ENCODE results near the gene CPS1.

The CPS1 gene

DNA sequence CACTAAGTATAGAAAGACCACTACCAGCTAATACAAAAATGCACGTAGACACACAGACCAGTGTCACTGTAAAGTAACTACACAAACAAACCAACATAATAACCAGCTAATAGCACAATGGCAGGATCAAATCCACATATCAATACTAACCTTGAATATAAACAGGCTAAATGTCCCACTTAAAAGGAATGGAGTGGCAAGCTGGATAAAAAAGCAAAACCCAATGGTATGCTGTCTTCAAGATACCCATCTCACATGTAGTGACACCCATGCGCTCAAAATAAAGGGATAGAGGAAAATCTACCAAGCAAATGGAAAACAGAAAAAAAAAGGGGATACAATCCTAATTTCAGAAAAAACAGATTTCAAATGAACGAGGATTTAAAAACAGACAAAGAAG is 41.8 kb downstream of the CPS1 start:
- Mint-ChIP-seq H3K27me3 (no peaks in the 10 kb centered on the region), H3K4me3 (no peak overlapping the region), H3K4me1 (ENCODE audit: low read depth in 2 of 2) (no peaks in the 10 kb centered on the region), H3K36me3 (ENCODE audit: insufficient read depth) (no peaks in the 10 kb centered on the region), H3K27ac (no peak overlapping the region), H3K9me3 (peaks cover 0 to 3% of the 10 kb centered on the region in 2 donors)
- no peak for ATAC-seq (replicated peaks)
- DNase-seq, result no peak

GRCh38 chr2:210599476-210599875 is 43.1 kb downstream of the CPS1 start:
- Mint-ChIP-seq H3K9me3 (peaks cover 0 to 3% of the 10 kb centered on the region in 2 donors), H3K4me1 (ENCODE audit: low read depth in 2 of 2) (no peaks in the 10 kb centered on the region), H3K27me3 (no peaks in the 10 kb centered on the region), H3K27ac (no peak overlapping the region), H3K4me3 (no peak overlapping the region), H3K36me3 (ENCODE audit: insufficient read depth) (no peaks in the 10 kb centered on the region)
- ATAC-seq (replicated peaks) (no peak), DNase-seq (no peak)

DNA sequence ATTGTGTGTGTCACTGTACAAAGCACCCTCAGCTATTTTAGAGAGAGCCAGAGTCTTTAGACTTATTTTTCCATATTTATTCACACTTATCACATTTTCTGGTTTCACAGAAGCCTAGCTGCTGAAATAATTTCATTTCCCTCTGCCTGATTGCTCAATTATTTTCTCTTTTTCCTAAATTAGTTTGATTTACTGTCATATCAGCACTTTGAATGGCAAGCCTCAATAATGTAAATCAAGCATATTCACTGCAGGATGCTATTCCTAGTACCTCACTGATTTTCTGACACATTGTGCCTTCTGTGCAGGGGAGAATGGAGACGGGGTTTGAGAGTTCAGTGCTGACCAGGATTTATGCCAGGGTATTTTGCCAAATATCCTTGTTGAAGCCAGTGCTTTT is 48.3 kb downstream of the CPS1 start:
- no peaks in the 10 kb centered on the region for H3K9me3 Mint-ChIP-seq
- ATAC-seq (replicated peaks) (no peak), DNase-seq (no peak)
- no peak overlapping the region for H3K4me3 Mint-ChIP-seq
- no peak overlapping the region for H3K27ac Mint-ChIP-seq
- H3K36me3 Mint-ChIP-seq (ENCODE audit: insufficient read depth), result no peaks in the 10 kb centered on the region
- H3K4me1 Mint-ChIP-seq (ENCODE audit: low read depth in 2 of 2), result no peaks in the 10 kb centered on the region
- H3K27me3 Mint-ChIP-seq, result no peaks in the 10 kb centered on the region

DNA sequence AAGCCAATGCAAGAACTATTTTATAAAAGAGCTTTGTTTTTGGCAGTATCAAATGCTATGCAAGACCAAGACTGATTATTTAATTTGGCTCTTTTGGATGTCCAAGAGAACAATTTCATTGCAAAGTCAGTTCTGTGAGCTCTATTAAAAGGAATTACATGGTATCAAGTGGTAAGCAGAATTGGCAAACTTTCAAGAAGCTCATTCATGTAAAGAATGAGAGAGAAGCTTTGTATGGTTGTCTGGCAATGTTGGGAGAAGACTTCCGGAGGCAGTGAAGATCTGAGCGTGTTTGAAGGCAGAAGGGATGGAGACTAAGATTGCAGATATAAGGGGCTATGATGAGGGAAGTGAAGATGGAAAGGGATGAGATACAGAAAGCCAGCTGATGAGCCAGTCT is 49.6 kb downstream of the CPS1 start:
- DNase-seq, result no peak
- Mint-ChIP-seq H3K27ac (no peak overlapping the region), H3K4me3 (no peak overlapping the region), H3K27me3 (no peaks in the 10 kb centered on the region), H3K9me3 (no peaks in the 10 kb centered on the region), H3K4me1 (ENCODE audit: low read depth in 2 of 2) (no peaks in the 10 kb centered on the region), H3K36me3 (ENCODE audit: insufficient read depth) (no peaks in the 10 kb centered on the region)
- ATAC-seq (replicated peaks), result no peak

GRCh38 chr2:210611466-210611865 is 55.1 kb downstream of the CPS1 start:
- no peaks in the 10 kb centered on the region for H3K27me3 Mint-ChIP-seq
- H3K4me1 Mint-ChIP-seq (ENCODE audit: low read depth in 2 of 2), result no peaks in the 10 kb centered on the region

DNA sequence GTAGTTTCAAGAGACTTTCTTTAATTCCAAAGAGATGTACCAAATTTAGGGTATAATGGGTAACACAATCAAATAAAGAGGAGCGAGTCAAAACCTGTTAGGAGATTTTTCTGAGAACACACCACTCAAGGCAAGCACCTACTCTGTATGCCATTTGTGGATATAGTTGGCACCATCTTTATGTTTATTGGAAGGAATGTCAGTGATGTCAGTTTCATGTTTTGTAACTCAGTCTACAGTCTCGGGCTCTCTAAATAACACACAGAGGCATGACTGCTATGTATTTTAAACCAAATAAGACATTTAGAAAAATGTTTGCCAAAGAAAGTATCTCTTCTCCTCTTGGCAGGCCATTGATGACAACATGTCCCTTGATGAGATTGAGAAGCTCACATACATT is 59.7 kb downstream of the CPS1 start:
- no peaks in the 10 kb centered on the region for H3K4me1 Mint-ChIP-seq (ENCODE audit: low read depth in 2 of 2)
- H3K27me3 Mint-ChIP-seq, result no peaks in the 10 kb centered on the region
- no peak overlapping the region for H3K27ac Mint-ChIP-seq
- H3K9me3 Mint-ChIP-seq, result no peaks in the 10 kb centered on the region
- H3K36me3 Mint-ChIP-seq (ENCODE audit: insufficient read depth), result no peaks in the 10 kb centered on the region
- no peak overlapping the region for H3K4me3 Mint-ChIP-seq
- no peak for ATAC-seq (replicated peaks)
- DNase-seq, result no peak

More at GRCh38 chr2:210611466-210611865, 55.1 kb downstream of the CPS1 start:
- no peak overlapping the region for H3K4me3 Mint-ChIP-seq
- H3K27ac Mint-ChIP-seq, result no peak overlapping the region
- no peaks in the 10 kb centered on the region for H3K9me3 Mint-ChIP-seq
- DNase-seq, result no peak
- H3K36me3 Mint-ChIP-seq (ENCODE audit: insufficient read depth), result no peaks in the 10 kb centered on the region
- no peak for ATAC-seq (replicated peaks)

DNA sequence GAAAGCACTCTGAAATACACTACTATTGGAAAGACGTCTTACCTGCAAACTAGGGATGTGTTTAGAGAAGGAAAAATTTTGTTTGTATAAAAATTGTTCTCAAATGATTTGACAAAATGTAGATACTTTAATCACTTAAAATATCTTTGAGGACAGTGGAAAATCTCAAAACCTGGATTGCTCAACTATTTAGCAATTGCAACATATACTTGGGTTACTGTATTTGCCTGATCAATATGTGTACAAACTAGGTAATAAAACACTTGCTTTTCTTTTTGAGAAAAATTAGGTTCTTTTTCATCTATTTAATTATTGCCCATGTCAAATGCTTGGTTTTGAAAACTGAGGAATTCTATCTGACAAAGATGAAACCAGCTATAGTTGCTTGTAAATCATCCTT is 60.9 kb downstream of the CPS1 start:
- H3K4me1 Mint-ChIP-seq (ENCODE audit: low read depth in 2 of 2), result no peaks in the 10 kb centered on the region
- DNase-seq, result no peak
- H3K9me3 Mint-ChIP-seq, result no peaks in the 10 kb centered on the region
- H3K27ac Mint-ChIP-seq, result no peak overlapping the region
- no peak overlapping the region for H3K4me3 Mint-ChIP-seq
- H3K36me3 Mint-ChIP-seq (ENCODE audit: insufficient read depth), result no peaks in the 10 kb centered on the region
- no peaks in the 10 kb centered on the region for H3K27me3 Mint-ChIP-seq
- ATAC-seq (replicated peaks), result no peak

- Mint-ChIP-seq H3K4me3 (no peak overlapping the region), H3K27me3 (no peaks in the 10 kb centered on the region), H3K4me1 (ENCODE audit: low read depth in 2 of 2) (no peaks in the 10 kb centered on the region), H3K36me3 (ENCODE audit: insufficient read depth) (no peaks in the 10 kb centered on the region), H3K27ac (no peak overlapping the region), H3K9me3 (no peaks in the 10 kb centered on the region)
- DNase-seq, result no peak
- no peak for ATAC-seq (replicated peaks)
Measured at GRCh38 chr2:210617732-210618330, 61.4 kb downstream of the CPS1 start.

- Mint-ChIP-seq H3K9me3 (no peaks in the 10 kb centered on the region), H3K27me3 (no peaks in the 10 kb centered on the region), H3K4me3 (no peak overlapping the region), H3K4me1 (ENCODE audit: low read depth in 2 of 2) (no peaks in the 10 kb centered on the region), H3K36me3 (ENCODE audit: insufficient read depth) (no peaks in the 10 kb centered on the region), H3K27ac (no peak overlapping the region)
- no peak for DNase-seq
- ATAC-seq (replicated peaks), result no peak
Measured at GRCh38 chr2:210620456-210620855, 64.1 kb downstream of the CPS1 start.

GRCh38 chr2:210623506-210623905 is 67.1 kb downstream of the CPS1 start:
- Mint-ChIP-seq H3K27me3 (no peaks in the 10 kb centered on the region), H3K27ac (no peak overlapping the region), H3K4me1 (ENCODE audit: low read depth in 2 of 2) (no peaks in the 10 kb centered on the region), H3K4me3 (no peak overlapping the region), H3K36me3 (ENCODE audit: insufficient read depth) (no peaks in the 10 kb centered on the region), H3K9me3 (no peaks in the 10 kb centered on the region)
- DNase-seq, result no peak
- ATAC-seq (replicated peaks), result no peak

GRCh38 chr2:210626849-210627248 is 70.5 kb downstream of the CPS1 start:
- H3K4me3 Mint-ChIP-seq, result no peak overlapping the region
- H3K27ac Mint-ChIP-seq, result no peak overlapping the region
- no peaks in the 10 kb centered on the region for H3K4me1 Mint-ChIP-seq (ENCODE audit: low read depth in 2 of 2)
- ATAC-seq (replicated peaks) (no peak), DNase-seq (no peak)
- no peaks in the 10 kb centered on the region for H3K27me3 Mint-ChIP-seq
- no peaks in the 10 kb centered on the region for H3K36me3 Mint-ChIP-seq (ENCODE audit: insufficient read depth)
- H3K9me3 Mint-ChIP-seq, result no peaks in the 10 kb centered on the region

DNA sequence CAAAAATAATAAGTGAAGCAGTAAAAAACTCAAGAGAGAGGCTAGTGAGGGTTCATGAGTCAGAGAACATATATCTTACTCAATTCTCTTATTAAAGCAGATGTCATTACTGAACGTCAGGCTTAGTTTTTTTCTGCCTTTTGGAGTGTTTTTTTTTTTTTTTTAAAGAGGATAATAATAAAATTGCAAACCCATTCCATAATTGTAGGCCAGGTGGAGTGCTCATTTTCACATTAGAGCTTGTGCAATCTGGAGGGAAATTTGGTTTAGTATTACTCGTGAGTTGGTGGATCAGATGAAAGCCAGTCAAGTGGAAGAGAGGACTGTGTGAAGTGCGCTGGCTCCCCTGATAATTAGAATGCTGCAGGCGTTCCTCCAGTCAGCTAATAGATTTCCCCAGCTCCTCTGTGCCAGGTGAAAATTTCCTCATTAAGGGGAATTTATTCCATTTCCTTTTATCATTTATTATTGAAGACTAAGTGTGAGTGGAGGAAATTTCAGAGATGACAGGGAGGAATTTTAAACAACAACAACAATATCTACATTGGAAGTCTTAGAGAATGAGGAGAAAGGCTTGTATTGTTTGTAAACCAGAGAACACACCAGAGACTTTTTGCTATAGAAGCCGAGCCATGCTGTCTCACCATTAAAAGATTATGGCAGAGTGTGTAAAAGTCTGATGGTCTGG is 74.6 kb downstream of the CPS1 start:
- Mint-ChIP-seq H3K36me3 (ENCODE audit: insufficient read depth) (no peaks in the 10 kb centered on the region), H3K27ac (no peak overlapping the region), H3K9me3 (peaks cover 0 to 3% of the 10 kb centered on the region in 2 donors), H3K27me3 (no peaks in the 10 kb centered on the region), H3K4me1 (ENCODE audit: low read depth in 2 of 2) (no peaks in the 10 kb centered on the region), H3K4me3 (no peak overlapping the region)
- ATAC-seq (replicated peaks) (no peak), DNase-seq (no peak)

GRCh38 chr2:210633699-210634098 is 77.3 kb downstream of the CPS1 start:
- no peaks in the 10 kb centered on the region for H3K27me3 Mint-ChIP-seq
- H3K9me3 Mint-ChIP-seq, result peaks cover 0 to 3% of the 10 kb centered on the region in 2 donors
- H3K36me3 Mint-ChIP-seq (ENCODE audit: insufficient read depth), result no peaks in the 10 kb centered on the region
- H3K4me1 Mint-ChIP-seq (ENCODE audit: low read depth in 2 of 2), result no peaks in the 10 kb centered on the region
- H3K27ac Mint-ChIP-seq, result no peak overlapping the region
- ATAC-seq (replicated peaks) (no peak), DNase-seq (no peak)
- no peak overlapping the region for H3K4me3 Mint-ChIP-seq

DNA sequence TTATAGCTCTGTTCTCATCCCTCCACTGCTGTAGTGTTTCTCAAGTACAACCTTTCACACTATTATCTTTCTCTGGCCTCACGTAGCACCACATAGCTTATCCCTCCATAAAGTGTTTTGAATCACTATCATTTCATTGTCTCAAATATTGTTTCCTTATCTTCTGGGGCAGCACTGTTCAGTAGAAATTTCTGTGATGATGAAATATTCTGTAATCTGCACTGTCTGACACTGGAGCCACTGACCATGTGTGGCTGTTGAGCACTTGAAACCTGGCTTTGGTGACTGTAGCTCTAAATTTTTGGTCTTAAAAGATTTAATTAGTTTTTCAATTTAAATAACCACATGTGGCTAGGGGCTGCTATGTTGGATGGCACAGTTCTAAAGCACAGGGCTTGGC is 78.9 kb downstream of the CPS1 start:
- Mint-ChIP-seq H3K27me3 (no peaks in the 10 kb centered on the region), H3K9me3 (peaks cover 0 to 3% of the 10 kb centered on the region in 2 donors), H3K4me1 (ENCODE audit: low read depth in 2 of 2) (no peaks in the 10 kb centered on the region), H3K27ac (no peak overlapping the region), H3K4me3 (no peak overlapping the region), H3K36me3 (ENCODE audit: insufficient read depth) (no peaks in the 10 kb centered on the region)
- DNase-seq (no peak), ATAC-seq (replicated peaks) (no peak)

All from effector memory CD8-positive, alpha-beta T cell (primary cell).